Transverse colon (tissue), 3 donors: ENCODE measurements around the gene ARF1.

Experiments used
- POLR2A ChIP-seq: fragments of 450-650 bp; IDR thresholded peaks from one replicate; pipeline ENCODE4 v1.6.1; 2016; ENCODE audit warnings: antibody characterized with exemption, mild to moderate bottlenecking, moderate library complexity
- TF ChIP-seq, protein P1 (sequence below), 5 experiments: fragments of 200-600 bp in 3 of 5; fragments of 450-650 bp in 2 of 5; sonication (generic) in 3 of 5; IDR thresholded peaks; 1 replicate in 2 of 5; 2 replicates in 3 of 5; pipeline ENCODE4 v1.5.1; 2016 to 2017; ENCODE audit warnings: antibody characterized with exemption in 5 of 5, inconsistent platforms in 3 of 5, mild to moderate bottlenecking in 2 of 5, moderate library complexity in 1 of 5

DNA sequence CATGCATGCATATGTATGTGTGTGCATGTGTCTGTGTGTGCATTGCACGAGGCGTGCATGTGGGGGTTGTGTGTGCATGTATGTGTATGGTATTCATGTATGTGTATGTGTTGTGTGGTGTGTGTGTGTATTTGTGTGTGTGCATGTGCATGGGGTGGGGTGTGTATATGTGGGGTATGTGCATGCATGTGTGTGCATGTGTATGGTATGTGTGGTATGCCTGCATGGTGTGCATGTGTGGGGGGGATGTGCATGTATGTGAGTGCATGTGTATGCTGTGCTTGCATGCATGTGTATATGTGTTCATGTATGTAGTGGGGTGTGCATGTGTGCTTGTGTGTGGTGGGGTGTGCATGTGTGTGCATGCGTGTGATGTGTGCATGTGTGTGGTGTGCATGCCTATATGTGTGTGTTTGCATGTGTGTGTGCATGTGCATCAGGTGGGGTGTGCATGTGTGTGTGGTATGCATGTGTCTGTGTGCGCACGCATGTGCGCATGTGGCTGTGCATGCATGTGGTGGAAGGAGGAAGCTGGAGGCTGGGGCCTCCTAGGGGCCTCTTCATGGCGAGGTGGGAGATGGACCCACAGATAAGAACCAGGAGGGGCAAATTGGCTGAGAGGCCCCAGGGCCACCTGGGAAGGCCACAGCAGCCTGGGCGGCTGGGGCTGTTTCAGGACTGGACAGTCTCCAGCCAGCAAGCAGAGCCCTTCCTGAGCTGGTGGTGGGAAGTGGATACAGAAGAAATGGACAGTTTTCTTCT, 35.9 kb upstream of the ARF1 start:
- TF ChIP-seq POLR2A: no peak
- TF ChIP-seq, protein P1, sequence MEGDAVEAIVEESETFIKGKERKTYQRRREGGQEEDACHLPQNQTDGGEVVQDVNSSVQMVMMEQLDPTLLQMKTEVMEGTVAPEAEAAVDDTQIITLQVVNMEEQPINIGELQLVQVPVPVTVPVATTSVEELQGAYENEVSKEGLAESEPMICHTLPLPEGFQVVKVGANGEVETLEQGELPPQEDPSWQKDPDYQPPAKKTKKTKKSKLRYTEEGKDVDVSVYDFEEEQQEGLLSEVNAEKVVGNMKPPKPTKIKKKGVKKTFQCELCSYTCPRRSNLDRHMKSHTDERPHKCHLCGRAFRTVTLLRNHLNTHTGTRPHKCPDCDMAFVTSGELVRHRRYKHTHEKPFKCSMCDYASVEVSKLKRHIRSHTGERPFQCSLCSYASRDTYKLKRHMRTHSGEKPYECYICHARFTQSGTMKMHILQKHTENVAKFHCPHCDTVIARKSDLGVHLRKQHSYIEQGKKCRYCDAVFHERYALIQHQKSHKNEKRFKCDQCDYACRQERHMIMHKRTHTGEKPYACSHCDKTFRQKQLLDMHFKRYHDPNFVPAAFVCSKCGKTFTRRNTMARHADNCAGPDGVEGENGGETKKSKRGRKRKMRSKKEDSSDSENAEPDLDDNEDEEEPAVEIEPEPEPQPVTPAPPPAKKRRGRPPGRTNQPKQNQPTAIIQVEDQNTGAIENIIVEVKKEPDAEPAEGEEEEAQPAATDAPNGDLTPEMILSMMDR (IDR thresholded peaks at IDR 0.05): no peak
